HG02885 (cell line): ENCODE measurements around the gene PLAAT4.

Experiments used
- ATAC-seq: cut with Tn5 transposase; IDR thresholded peaks from one replicate; pipeline ENCODE4 v1.9.1; 2021; ENCODE audit warnings: mild to moderate bottlenecking; ENCODE audit not compliant: unreplicated experiment, poor library complexity

The PLAAT4 gene

GRCh38 chr11:63536669-63537292 is at the start of gene PLAAT4:
Gene PLAAT4 (plus strand): TSS chr11:63536808. CDS start chr11:63536869, 61 bp downstream.
- ATAC-seq, result no peak

- no peak for ATAC-seq
Observed at GRCh38 chr11:63488789-63489188, 47.8 kb upstream of the PLAAT4 start.

GRCh38 chr11:63489879-63490278 is 46.7 kb upstream of the PLAAT4 start:
- ATAC-seq, result no peak

- ATAC-seq, result no peak
Observed at GRCh38 chr11:63490551-63491239, 45.9 kb upstream of the PLAAT4 start, which contains the start of gene PLAAT5. Gene PLAAT5 (minus strand): TSS chr11:63491167. CDS start chr11:63491034, 133 bp downstream.

DNA sequence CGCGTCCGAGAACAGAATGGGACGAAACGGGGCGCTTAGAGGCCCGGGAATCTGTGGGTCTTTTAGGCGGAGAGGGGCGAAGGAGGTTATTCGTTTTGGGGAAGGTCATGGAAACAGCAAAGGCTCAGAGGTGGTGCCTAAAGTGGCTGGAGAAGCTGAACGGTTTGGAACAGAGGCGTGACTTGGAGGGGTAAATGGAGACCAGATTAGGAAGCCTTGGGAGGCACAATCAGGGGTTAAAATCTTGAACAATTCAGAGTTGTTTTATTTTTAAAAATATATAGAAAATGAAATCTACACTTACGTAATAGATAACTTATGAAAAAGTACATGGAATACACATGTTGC is 45.4 kb upstream of the PLAAT4 start:
- no peak for ATAC-seq

- no peak for ATAC-seq
Observed at GRCh38 chr11:63491636-63492372, 44.8 kb upstream of the PLAAT4 start.

DNA sequence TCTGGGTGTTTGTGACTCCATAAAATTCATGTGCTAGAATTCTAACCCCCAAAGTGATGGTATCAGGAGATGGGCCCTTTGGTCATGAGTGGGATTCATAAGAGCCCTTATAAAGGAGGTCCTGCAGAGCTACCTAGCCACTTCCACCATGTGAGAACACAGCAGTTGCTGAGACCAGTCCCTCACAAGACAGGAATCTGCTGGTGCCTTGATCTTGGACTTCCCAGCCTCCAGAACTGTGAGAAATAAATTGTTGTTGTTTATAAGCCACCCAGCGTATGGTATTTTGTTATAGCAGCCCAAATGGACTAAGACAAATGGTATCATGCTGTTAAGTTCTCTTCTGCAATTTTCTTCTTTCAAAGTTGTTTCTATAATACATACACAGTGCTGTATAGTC is 44.2 kb upstream of the PLAAT4 start:
- ATAC-seq, result no peak

DNA sequence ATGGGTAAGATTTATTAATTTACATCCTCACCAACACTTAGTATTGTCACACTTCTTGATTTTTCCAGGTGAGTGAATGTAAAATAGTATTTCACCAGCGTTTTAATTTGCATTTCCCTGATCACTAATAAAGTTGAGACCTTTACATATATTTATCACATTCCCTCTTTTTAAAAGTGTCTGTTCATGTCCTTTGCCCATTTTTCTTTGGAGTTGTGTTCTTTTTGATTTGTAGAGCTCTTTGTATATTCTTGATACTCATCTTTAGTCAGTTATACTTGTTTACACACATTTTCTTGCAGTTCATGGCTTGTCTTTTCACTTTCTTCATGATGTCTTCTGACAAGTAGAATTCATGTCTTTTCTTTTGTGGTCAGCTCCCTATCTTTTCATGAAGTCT is 43.5 kb upstream of the PLAAT4 start:
- ATAC-seq, result no peak

GRCh38 chr11:63494975-63495374 is 41.6 kb upstream of the PLAAT4 start:
- no peak for ATAC-seq

GRCh38 chr11:63499874-63500273 is 36.7 kb upstream of the PLAAT4 start:
- no peak for ATAC-seq

- no peak for ATAC-seq
Observed at GRCh38 chr11:63501236-63501635, 35.4 kb upstream of the PLAAT4 start.

DNA sequence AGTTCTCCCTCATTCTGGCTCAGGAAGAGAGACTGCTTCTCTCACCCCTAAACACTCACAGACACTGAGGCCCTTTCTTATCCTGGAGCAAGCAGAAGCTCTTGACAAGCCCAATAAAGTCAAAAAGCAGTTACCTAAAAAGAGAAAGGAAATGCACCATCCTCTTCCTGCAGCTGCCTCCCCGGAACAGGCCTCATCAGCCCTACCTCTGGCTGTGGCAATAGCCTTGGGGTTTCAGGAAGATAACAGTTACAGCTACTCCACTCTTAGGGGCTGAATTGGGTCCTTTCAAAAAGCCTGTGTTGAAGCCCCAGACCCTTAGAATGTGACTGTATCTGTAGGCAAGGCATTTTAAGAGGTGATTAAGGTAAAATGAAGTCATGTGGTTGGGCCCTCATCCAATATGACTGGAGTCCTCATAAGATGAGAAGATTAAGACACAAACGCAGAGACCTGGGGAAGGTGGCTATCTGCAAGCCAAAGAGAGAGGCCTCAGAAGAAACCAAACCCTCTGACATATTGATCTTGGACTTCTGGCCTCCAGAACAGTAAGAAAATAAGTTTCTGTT is 34.3 kb upstream of the PLAAT4 start:
- no peak for ATAC-seq

GRCh38 chr11:63503492-63503891 is 33.1 kb upstream of the PLAAT4 start:
- ATAC-seq, result no peak

DNA sequence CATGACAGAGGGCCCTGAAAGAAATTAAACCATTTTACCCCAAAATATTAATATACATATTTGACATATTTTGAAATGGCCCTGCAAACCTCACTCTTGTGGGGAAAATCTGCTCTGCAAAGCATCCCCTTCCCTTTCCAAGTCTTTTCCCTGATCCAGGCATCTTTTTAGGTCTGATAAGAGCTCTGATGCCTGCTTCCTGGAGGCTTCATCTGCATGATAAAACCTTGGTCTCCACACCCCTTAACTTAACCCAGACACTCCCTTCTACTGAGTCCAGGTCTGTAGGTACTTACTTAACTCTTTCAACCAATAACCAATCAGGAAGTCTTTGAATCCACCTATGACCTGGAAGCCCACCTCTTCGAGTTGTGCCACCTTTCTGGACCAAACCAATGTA is 32.6 kb upstream of the PLAAT4 start:
- no peak for ATAC-seq

DNA sequence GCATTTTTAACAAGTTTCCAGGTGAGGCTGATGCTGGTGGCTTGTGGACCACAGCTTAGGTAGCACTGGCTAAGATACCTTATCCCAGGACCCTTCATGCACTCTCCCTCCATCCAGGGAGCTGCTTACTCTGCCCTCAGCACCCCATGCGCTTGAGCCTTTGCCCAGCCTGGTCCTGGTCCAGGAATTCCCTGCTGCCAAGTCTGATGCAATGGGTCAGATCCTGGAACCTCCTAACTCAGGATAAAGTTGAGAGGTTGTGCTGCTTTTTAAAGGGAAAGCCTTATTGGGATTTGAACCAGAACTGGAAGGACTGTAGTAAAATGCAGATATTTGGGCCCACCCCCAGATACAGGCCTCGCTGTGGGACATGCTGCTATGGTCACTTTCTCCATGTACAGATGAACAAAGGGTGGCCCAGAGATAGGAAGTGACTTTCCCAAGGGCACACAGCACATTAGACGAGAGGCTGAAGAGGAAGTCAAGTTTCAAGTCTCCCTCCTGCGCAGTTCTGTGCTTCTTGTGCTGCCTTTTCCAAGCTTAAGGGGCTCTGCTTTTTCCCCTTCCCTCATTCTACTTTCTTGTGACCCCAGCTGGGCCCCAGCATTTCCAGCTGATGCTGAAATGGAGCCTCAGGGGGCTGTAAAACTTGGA is 31.5 kb upstream of the PLAAT4 start:
- no peak for ATAC-seq

DNA sequence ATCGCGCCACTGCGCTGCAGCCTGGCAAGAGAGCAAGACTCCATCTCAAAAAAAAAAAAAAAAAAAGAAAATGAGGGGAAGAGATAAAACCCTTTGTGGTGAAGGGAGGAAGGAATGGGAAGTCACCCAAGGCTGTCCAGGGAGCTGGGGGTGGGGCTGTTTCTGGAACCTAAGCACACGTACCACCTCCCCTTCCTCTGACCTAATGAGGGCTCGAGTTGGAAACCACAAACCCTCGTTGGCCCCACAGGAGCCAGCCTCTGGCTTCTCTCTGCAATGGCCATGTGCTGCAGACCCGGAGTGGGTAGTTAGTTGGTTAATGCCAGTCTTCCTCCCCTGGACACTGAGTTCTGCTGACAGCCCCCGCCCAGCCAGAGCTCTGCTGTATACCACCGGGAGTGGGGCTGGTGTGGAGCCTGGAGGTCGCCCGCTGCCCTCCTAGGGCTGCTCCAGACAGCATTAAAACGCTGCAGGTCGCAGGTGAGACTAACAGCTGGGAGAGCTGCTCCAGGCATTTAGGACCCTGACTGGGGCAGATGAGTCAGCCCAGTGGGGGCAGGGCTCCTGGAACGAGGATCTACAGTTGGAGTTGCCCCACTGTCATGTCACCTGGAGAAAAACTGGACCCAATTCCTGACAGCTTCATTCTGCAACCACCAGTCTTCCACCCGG is 30.6 kb upstream of the PLAAT4 start, which contains the start of gene LGALS12:
Gene LGALS12, plus strand, starts transcription at position 228 of the 672 bp plus-strand sequence. Its CDS starts 375 bp downstream, at position 603.
- no peak for ATAC-seq

- ATAC-seq, result no peak
Observed at GRCh38 chr11:63506876-63507275, 29.7 kb upstream of the PLAAT4 start.

- ATAC-seq, result no peak
Observed at GRCh38 chr11:63507511-63507910, 29.1 kb upstream of the PLAAT4 start.

- ATAC-seq, result no peak
Observed at GRCh38 chr11:63508009-63508408, 28.6 kb upstream of the PLAAT4 start.

- ATAC-seq, result no peak
Observed at GRCh38 chr11:63508745-63509144, 27.9 kb upstream of the PLAAT4 start.
